Measurements from ENCODE around the gene AGBL4.

DNA sequence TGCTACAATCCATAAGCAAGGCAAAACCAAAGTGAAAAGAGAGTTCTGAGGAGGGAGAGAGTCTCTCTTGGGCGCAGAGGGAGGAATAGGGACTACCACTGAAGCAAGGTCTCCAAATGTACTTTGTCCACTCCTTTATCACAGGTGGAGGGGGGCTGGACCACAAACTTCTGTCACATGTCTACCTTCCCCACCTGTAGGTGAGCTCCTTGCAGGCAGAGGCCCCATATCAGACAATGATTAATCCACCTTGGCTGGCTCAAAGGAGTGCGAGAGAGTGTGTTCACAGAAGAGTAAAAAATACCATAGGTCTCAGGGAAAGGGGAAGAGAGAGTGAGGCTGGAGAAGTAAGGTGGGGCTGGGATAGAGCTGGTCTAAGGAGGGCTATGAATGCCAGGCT lies 1251.5 kb downstream of the AGBL4 start:
- TF ChIP-seq, protein P1, sequence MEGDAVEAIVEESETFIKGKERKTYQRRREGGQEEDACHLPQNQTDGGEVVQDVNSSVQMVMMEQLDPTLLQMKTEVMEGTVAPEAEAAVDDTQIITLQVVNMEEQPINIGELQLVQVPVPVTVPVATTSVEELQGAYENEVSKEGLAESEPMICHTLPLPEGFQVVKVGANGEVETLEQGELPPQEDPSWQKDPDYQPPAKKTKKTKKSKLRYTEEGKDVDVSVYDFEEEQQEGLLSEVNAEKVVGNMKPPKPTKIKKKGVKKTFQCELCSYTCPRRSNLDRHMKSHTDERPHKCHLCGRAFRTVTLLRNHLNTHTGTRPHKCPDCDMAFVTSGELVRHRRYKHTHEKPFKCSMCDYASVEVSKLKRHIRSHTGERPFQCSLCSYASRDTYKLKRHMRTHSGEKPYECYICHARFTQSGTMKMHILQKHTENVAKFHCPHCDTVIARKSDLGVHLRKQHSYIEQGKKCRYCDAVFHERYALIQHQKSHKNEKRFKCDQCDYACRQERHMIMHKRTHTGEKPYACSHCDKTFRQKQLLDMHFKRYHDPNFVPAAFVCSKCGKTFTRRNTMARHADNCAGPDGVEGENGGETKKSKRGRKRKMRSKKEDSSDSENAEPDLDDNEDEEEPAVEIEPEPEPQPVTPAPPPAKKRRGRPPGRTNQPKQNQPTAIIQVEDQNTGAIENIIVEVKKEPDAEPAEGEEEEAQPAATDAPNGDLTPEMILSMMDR (IDR thresholded peaks at IDR 0.05 in 4 of 5, conservative IDR thresholded peaks at IDR 0.05 in 1 of 5): no peak
- no peak for TF ChIP-seq POLR2A (IDR thresholded peaks at IDR 0.05)
